OCI-LY7 (cell line): ENCODE data around the gene MKRN1. TPM values are rescaled to one million over a fixed set of nuclear protein-coding genes. Genes with fewer than 3 reads are reported as not detected.

Source experiments
- BruUV-seq: library from RNA; stranded (reverse); fragments of 400-500 nt; replicated peaks from 2 replicates; lab custom pipeline; 2021; lab: Mats Ljungman, UMichigan
- CTCF ChIA-PET: fragments of 300-600 bp; sonication (Branson Sonifier 250); formaldehyde crosslinking; loops from one replicate; lab custom pipeline; 2022; ENCODE audit warnings: antibody characterized with exemption; ENCODE audit not compliant: unreplicated experiment; lab: Charles Lee
- POLR2A ChIA-PET: fragments of 300-600 bp; sonication (Branson Sonifier 250); formaldehyde crosslinking; loops from one replicate; lab custom pipeline; 2022; ENCODE audit warnings: antibody characterized with exemption; lab: Charles Lee
- DNase-seq: peaks from one replicate; pipeline ENCODE4 v3.0.0-alpha.2; 2015; ENCODE audit warnings: low spot score
- H2AFZ ChIP-seq: fragments of 200-600 bp; sonication (generic), shearing (Covaris generic); 2 replicates; pipeline ENCODE4 v1.6.1; 2014; ENCODE audit warnings: mild to moderate bottlenecking, antibody characterized with exemption, low read length, moderate library complexity
- H3K27ac ChIP-seq: fragments of 200-600 bp; sonication (generic); 2 replicates; pipeline ENCODE4 v1.5.1; 2014; ENCODE audit warnings: mixed run types, low read depth, mild to moderate bottlenecking, moderate library complexity, low read length, inconsistent platforms; ENCODE audit not compliant: poor library complexity, severe bottlenecking
- H3K36me3 ChIP-seq: fragments of 200-600 bp; sonication (generic); 2 replicates; pipeline ENCODE4 v1.6.1; 2014; ENCODE audit warnings: mild to moderate bottlenecking, antibody characterized with exemption, low read length, moderate library complexity, mixed read lengths; ENCODE audit not compliant: insufficient read depth
- H3K4me1 ChIP-seq: fragments of 200-600 bp; sonication (generic); 2 replicates; pipeline ENCODE4 v1.5.1; 2014; ENCODE audit warnings: mild to moderate bottlenecking, low read length; ENCODE audit not compliant: insufficient read depth, poor library complexity, severe bottlenecking
- H3K4me2 ChIP-seq: fragments of 200-600 bp; sonication (generic); 2 replicates; pipeline ENCODE4 v1.6.1; 2014; ENCODE audit warnings: mild to moderate bottlenecking, low read length
- H3K4me3 ChIP-seq: fragments of 200-600 bp; sonication (generic); 2 replicates; pipeline ENCODE4 v1.5.1; 2014; ENCODE audit warnings: mild to moderate bottlenecking, low read depth, low read length; ENCODE audit not compliant: poor library complexity, severe bottlenecking
- H3K79me2 ChIP-seq: fragments of 200-600 bp; sonication (generic); 2 replicates; pipeline ENCODE4 v1.6.1; 2016; ENCODE audit warnings: low read depth, mild to moderate bottlenecking, low read length, moderate library complexity, mixed read lengths; ENCODE audit not compliant: insufficient read depth
- H3K9me2 ChIP-seq: fragments of 200-600 bp; sonication (generic); 2 replicates; pipeline ENCODE4 v1.6.1; 2016; ENCODE audit warnings: mild to moderate bottlenecking, low read length, mixed read lengths; ENCODE audit not compliant: insufficient read depth
- H3K9me3 ChIP-seq: fragments of 200-600 bp; sonication (generic); 2 replicates; pipeline ENCODE4 v1.6.1; 2014; ENCODE audit warnings: mild to moderate bottlenecking, mixed run types, low read length, mixed read lengths
- H4K20me1 ChIP-seq: fragments of 200-600 bp; sonication (generic); 2 replicates; pipeline ENCODE4 v1.6.1; 2014; ENCODE audit warnings: mild to moderate bottlenecking, antibody characterized with exemption, low read length, moderate library complexity, mixed read lengths; ENCODE audit not compliant: insufficient read depth
- CTCF ChIP-seq: fragments of 200-600 bp; sonication (generic); conservative IDR thresholded peaks from 2 replicates; pipeline ENCODE4 v1.5.1; 2014; ENCODE audit warnings: mild to moderate bottlenecking, antibody characterized with exemption, low read length, moderate library complexity, mixed read lengths
- EZH2phosphoT487 ChIP-seq: fragments of 200-600 bp; sonication (generic); IDR thresholded peaks from 2 replicates; pipeline ENCODE4 v1.6.1; 2018; ENCODE audit warnings: low read depth, borderline replicate concordance, mild to moderate bottlenecking, mixed run types, antibody characterized with exemption, low read length, moderate library complexity, mixed read lengths
- intact Hi-C: fragments of 100-400 bp; cut with micrococcal nuclease; formaldehyde crosslinking; loops from one replicate; pipeline ENCODE4 v1.10.0; 2022; ENCODE audit not compliant: unreplicated experiment
- total RNA-seq, 2 experiments: library from RNA; depleted of rRNA in 1 of 2; stranded (reverse); fragments of >200 nt in 1 of 2; shearing (Covaris generic) in 1 of 2; gene quantifications; 2 replicates each; pipeline ENCODE4 v1.2.3, GENCODE V29; 2014 to 2022

Gene MKRN1
- total RNA-seq, 2 experiments from 2014 or later, result 26.4 to 48.0 TPM

- CTCF ChIA-PET, result interaction anchor here (0.6 kb wide), 2 partner anchors 139 to 223 kb away, joined by 3 read pairs; no protein-coding TSS in a partner anchor
- H3K79me2 ChIP-seq, result no peaks in the 10 kb centered on the region
- H3K4me2 ChIP-seq, result no peak overlapping the region
- H3K9me2 ChIP-seq, result no peaks in the 10 kb centered on the region
- DNase-seq, result peak; percentile 66
- H3K27ac ChIP-seq, result no peak overlapping the region
- intact Hi-C loops, result loop anchor here (1.0 to 2.0 kb wide), 2 partner anchors 136 to 495 kb away; no protein-coding TSS in a partner anchor
- H2AFZ ChIP-seq, result no peak overlapping the region
- TF ChIP-seq EZH2phosphoT487 (no peak), CTCF (peak; percentile 77)
- H3K4me3 ChIP-seq, result no peak overlapping the region
- no peaks in the 10 kb centered on the region for H3K4me1 ChIP-seq
- POLR2A ChIA-PET, result interaction anchor here (1.4 kb wide), 1 partner anchor 21 kb away, joined by 4 read pairs; no protein-coding TSS in a partner anchor
- no peaks in the 10 kb centered on the region for H3K9me3 ChIP-seq
- no peaks in the 10 kb centered on the region for H3K36me3 ChIP-seq
- BruUV-seq, result no TSS peak
- no peaks in the 10 kb centered on the region for H4K20me1 ChIP-seq
Measured at GRCh38 chr7:140517546-140518369, 38.5 kb upstream of the MKRN1 start.

- no peaks in the 10 kb centered on the region for H3K9me3 ChIP-seq
- H3K4me1 ChIP-seq, result no peaks in the 10 kb centered on the region
- BruUV-seq, result no TSS peak
- H3K36me3 ChIP-seq, result no peaks in the 10 kb centered on the region
- CTCF ChIA-PET, result no interaction called here
- POLR2A ChIA-PET, result interaction anchor here (0.6 kb wide), 1 partner anchor 132 kb away, joined by 4 read pairs; no protein-coding TSS in a partner anchor
- no peak overlapping the region for H3K4me2 ChIP-seq
- TF ChIP-seq CTCF (no peak), EZH2phosphoT487 (no peak)
- no peak overlapping the region for H3K4me3 ChIP-seq
- DNase-seq, result no peak
- no peak overlapping the region for H2AFZ ChIP-seq
- intact Hi-C loops, result no loop called here
- no peaks in the 10 kb centered on the region for H3K79me2 ChIP-seq
- no peaks in the 10 kb centered on the region for H4K20me1 ChIP-seq
- no peak overlapping the region for H3K27ac ChIP-seq
- H3K9me2 ChIP-seq, result no peaks in the 10 kb centered on the region
Measured at GRCh38 chr7:140512317-140513000, 33.2 kb upstream of the MKRN1 start.
